UCSD-AML1 (cell line): ENCODE measurements around the gene C14orf39.

Experiments
- DNase-seq: peaks from one replicate; lab custom pipeline; 2025; ENCODE audit not compliant: unreplicated experiment; lab: John Stamatoyannopoulos, UW

The C14orf39 gene, protein sequence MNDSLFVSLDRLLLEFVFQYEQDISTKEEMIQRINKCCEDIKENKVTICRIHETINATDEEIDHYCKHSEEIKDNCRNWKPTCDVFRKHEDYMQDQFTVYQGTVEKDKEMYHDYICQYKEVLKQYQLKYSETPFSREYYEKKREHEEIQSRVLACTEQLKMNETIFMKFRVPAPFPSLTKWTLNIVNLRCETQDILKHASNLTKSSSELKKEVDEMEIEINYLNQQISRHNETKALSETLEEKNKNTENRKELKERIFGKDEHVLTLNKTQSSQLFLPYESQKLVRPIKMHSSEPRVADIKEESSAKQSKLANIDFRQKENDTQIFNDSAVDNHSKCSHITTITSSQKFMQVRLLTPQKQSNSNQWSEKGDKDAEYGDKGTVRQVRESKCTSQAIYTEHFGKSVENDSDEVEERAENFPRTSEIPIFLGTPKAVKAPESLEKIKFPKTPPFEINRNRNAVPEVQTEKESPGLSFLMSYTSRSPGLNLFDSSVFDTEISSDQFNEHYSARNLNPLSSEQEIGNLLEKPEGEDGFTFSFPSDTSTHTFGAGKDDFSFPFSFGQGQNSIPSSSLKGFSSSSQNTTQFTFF

DNA sequence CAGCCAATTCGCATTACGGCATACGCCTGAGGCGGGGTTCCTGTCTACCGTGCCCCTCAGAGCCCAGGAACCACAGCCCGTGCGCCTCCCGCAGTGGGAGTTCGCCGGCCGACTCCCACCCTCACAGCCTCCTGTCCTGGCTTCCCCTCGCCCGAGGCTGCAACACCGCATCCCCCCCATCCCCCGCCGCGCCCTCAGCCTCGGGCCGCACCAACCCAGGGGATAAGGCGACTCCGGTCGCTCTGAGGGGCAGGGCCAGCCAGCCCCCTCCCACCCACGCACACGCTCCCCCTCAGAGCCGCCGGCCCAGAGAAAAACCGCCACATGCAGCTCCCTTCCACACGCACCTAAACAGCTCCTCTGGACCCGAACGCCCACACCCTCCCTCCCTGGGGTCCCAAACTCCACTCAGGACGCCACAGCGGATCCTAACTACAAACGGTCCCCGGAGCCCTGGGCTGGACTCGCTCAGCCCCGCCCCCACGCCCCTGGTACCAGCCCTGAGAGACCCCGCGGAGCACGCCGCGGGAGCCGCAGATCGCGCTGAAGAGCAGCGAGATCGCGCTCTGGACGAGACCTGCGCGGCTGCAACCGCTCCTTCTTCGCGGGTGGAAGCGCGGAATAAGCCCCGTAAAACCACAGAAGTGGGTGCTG lies at the start of gene C14orf39:
C14orf39 (minus strand) TSS at position 466 of the 654 bp plus-strand sequence. CDS start 985 bp downstream, outside the sequence.
- no peak for DNase-seq

- no peak for DNase-seq
These were observed 46.6 kb upstream of the C14orf39 start for GRCh38 chr14:60532442-60532841.

GRCh38 chr14:60515511-60516289 lies 29.8 kb upstream of the C14orf39 start:
- DNase-seq = no peak

GRCh38 chr14:60514741-60515491 lies 29.1 kb upstream of the C14orf39 start:
- DNase-seq = no peak

DNA sequence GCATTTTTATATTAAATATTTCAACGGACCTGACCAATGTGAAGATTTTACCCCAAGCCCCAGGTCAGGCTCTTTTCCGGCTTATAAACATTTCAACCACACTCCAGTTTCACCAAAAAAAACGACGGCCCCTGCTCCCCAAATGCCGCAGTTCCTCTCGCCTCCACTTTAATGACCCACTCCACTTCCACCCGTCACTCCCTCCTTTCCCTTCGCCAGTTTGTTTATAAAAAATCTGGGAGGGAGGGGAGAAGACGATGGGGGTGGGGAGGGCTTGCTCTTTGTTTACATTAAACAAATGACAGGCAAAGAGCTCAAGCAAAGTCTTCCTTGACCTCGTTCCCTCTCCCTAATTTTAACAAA lies 28.5 kb upstream of the C14orf39 start:
- DNase-seq = no peak

DNA sequence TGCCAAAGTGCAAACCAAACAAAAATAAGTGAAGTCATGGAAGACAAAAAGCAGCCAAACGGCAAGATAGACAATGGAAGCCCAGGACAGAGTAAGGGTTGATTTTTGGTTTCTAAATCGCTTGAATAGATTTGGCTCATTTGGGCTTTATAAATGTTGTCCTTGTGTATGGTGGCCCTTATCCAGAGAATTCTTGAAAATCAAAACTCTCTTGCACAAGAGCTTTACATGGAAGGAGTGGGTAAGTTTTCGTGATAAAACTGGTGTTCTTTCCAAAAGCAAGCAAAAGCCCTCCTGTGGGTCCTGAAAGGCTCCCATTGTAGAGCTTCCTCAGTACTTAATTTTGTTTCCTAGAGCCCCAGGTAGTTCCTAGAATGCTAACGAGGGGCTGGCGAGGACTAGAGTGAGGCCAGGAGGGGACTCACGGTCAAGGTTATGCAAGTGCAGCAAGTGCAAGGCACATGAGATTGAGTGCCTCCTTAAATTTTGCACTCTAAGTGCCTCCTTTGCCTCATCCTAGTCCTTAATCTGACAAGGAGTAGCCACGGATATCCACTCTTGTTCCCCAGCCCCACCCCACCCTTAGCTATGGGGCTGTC lies 27.2 kb upstream of the C14orf39 start:
- no peak for DNase-seq

- no peak for DNase-seq
These were observed 26.3 kb upstream of the C14orf39 start for GRCh38 chr14:60512126-60512525.

GRCh38 chr14:60510951-60511599 lies 25.2 kb upstream of the C14orf39 start:
- no peak for DNase-seq

GRCh38 chr14:60510254-60510950 lies 24.5 kb upstream of the C14orf39 start:
- no peak for DNase-seq

GRCh38 chr14:60509438-60510253 lies 23.8 kb upstream of the C14orf39 start:
- DNase-seq = no peak

- no peak for DNase-seq
These were observed 23.0 kb upstream of the C14orf39 start, which contains the start of gene SIX6 for GRCh38 chr14:60508707-60509437. TSS of gene SIX6 (plus strand) at chr14:60509146. CDS start at chr14:60509399, 253 bp downstream.

DNA sequence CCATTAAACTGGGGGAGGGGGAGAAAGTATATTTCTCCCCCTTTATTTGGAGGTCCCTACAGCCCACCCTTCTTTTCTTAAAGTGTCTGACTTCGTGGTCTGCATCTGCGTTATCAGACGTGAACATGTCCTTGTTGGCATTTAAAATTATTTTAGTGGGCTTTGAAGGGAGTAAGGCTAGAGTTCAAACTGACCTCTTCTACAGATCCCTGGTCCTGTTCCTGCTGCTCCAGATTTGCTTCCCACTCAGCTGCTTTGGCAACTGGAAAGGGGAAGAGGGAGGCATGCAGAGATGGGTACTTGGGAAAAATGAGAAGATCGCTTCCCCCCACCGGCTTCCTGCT lies 22.5 kb upstream of the C14orf39 start:
- DNase-seq = no peak

GRCh38 chr14:60506985-60507829 lies 21.3 kb upstream of the C14orf39 start:
- no peak for DNase-seq

- no peak for DNase-seq
These were observed 20.7 kb upstream of the C14orf39 start for GRCh38 chr14:60506462-60506984.

DNA sequence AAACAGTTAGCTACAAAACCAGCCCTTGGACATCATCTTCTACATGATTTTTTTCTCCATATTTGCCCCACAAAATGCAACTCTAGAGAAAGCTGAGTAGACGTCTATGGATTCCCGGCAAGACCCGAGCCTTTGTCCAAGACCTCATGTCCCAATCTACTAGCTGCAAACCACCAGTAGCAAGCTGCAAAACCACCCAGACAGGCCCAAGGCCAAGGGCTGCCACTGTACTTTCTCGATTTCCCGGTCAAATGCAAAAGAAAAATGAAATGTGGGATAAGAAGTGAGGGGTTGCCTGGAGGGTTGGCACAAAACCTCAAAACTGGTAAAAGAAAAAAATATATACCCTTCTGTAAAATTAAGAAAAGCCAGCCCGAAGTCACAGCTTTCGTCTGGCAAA lies 20.1 kb upstream of the C14orf39 start:
- no peak for DNase-seq

DNA sequence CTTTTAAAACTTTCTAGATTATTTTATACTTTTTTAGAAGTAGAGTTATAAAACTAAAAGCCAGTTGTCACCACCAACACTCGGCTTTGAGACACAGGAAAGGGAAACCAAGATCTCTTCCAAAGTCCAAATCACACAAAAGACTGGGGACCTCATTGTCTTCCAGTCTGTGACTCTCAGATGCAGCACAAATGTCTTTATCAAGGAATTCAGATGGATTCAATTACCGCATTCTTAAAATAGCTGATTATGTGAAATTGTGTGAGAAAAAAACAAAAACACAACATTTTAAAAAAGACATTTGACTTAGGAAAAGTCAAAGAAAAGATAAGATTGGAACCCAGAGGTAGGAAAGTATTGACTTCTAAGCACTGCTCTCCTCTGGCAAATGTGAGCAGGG lies 19.6 kb upstream of the C14orf39 start:
- DNase-seq = no peak
